HG02623 (cell line): Measurements from ENCODE around the gene STMND1.
"Not testable (repeated sequence)": the region's sequence is repeated elsewhere in the genome, so short reads cannot be mapped to it uniquely, and the experiment has no call there.

Experiments
- ATAC-seq: cut with Tn5 transposase; IDR thresholded peaks from one replicate; pipeline ENCODE4 v1.9.1; 2021; ENCODE audit warnings: moderate library complexity; ENCODE audit not compliant: unreplicated experiment

STMND1 gene

GRCh38 chr6:17101422-17102257 lies at the start of gene STMND1:
STMND1 (plus strand) TSS chr6:17102050; CDS start chr6:17102258, 208 bp downstream.
- ATAC-seq = no peak

- no peak for ATAC-seq
These were observed 47.2 kb upstream of the STMND1 start for GRCh38 chr6:17054647-17055046.

GRCh38 chr6:17057322-17057721 lies 44.5 kb upstream of the STMND1 start:
- no peak for ATAC-seq

GRCh38 chr6:17058550-17058949 lies 43.3 kb upstream of the STMND1 start:
- ATAC-seq = no peak

GRCh38 chr6:17059022-17059421 lies 42.8 kb upstream of the STMND1 start:
- no peak for ATAC-seq

GRCh38 chr6:17059850-17060249 lies 42.0 kb upstream of the STMND1 start:
- ATAC-seq = no peak

- no peak for ATAC-seq
These were observed 40.8 kb upstream of the STMND1 start for GRCh38 chr6:17061097-17061496.

- no peak for ATAC-seq
These were observed 38.9 kb upstream of the STMND1 start for GRCh38 chr6:17062871-17063440.

GRCh38 chr6:17064975-17065374 lies 36.9 kb upstream of the STMND1 start:
- ATAC-seq = no peak

GRCh38 chr6:17066610-17067009 lies 35.2 kb upstream of the STMND1 start:
- no peak for ATAC-seq

GRCh38 chr6:17068972-17069371 lies 32.9 kb upstream of the STMND1 start:
- not testable (repeated sequence) for ATAC-seq

GRCh38 chr6:17070400-17070799 lies 31.4 kb upstream of the STMND1 start:
- not testable (repeated sequence) for ATAC-seq

- not testable (repeated sequence) for ATAC-seq
These were observed 28.3 kb upstream of the STMND1 start for GRCh38 chr6:17073596-17073995.

- no peak for ATAC-seq
These were observed 20.6 kb upstream of the STMND1 start for GRCh38 chr6:17081273-17081672.

- ATAC-seq = no peak
These were observed 19.9 kb upstream of the STMND1 start for GRCh38 chr6:17081860-17082508.

GRCh38 chr6:17083397-17083796 lies 18.5 kb upstream of the STMND1 start:
- ATAC-seq = no peak

- no peak for ATAC-seq
These were observed 15.4 kb upstream of the STMND1 start for GRCh38 chr6:17086469-17086868.

GRCh38 chr6:17088091-17088611 lies 13.7 kb upstream of the STMND1 start:
- ATAC-seq = no peak

GRCh38 chr6:17091122-17091521 lies 10.7 kb upstream of the STMND1 start:
- no peak for ATAC-seq

- no peak for ATAC-seq
These were observed 8.2 kb upstream of the STMND1 start for GRCh38 chr6:17093686-17094085.

- no peak for ATAC-seq
These were observed 5.8 kb upstream of the STMND1 start for GRCh38 chr6:17096096-17096495.

- no peak for ATAC-seq
These were observed 5.2 kb upstream of the STMND1 start for GRCh38 chr6:17096652-17097051.
